ENCODE data around the gene PDE6B.
"Not testable (repeated sequence)": the region's sequence is repeated elsewhere in the genome, so short reads cannot be mapped to it uniquely, and the experiment has no call there.

Gene PDE6B

DNA sequence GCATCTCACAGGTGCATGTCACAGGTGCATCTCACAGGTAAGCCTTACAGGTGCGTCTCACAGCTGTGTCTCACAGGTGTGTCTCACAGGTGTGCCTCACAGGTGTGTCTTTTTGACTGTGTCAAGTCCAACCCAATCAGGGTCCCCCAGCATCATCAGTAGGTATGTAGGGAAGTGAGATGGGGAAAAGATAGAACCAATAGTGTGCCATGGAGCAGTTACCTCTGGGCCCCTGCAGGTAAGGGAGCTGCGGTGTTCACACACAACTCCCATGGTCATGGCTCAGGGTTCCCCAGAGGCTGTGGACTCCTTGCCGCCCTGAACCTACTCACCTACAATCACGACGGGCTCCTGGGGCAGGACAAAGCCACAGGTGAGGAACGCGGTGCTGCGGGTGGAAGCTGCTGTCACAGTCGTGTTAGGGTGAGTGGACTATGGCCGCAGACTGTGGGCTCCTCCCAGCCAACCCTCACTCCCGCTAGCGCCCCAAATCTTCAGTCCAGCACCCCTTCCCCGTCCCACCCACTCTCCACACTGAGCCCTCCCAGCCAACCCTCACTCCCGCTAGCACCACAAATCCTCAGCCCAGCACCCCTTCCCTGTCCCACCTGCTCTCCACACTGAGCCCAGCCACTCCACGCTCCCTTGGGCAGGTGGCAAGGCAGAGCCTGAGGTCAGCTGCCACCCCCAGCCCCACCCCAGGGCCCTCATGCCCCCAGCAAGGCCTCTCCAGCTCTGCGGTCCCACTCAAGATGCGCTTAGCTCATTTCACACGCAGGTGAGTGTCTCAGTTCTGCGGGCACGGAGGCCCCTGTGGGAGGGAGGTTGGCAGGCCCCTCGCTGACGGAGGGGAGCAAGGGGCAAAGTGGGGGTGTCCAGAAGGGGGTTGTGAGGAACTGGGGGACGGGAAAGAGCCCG lies 2.1 kb upstream of the PDE6B start:
- DNase-seq: no peak

DNA sequence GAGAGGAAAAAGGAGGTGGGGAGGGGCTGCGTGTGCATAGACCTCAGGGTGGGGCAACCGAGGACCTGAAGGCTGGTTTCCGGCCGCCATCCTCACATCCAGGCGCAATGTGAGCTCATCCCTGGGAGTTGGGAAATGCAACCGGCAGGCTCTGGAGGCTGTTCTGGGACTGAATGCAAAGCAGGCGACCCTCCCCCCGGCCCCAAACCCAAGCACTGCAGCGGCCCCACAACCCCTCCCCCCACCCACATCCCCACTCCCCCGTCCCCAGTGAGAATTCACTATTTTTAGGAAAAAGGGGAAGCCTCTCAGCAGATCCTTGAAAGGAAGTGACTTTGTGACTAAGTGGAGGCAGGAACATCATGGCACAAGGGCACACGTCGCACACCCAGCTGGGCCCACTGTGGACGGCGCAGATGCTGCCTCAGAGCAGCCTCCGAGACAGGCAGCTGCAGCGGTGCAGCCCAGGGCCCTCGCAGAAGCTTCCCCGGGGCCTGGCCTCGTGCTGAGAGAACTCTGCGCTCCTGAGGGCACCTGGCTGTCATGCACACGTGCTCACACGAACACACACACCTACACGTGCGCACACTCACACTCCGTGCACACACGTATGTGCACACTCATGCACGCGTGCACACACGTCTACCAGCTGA lies 1.3 kb upstream of the PDE6B start:
- DNase-seq: no peak

DNA sequence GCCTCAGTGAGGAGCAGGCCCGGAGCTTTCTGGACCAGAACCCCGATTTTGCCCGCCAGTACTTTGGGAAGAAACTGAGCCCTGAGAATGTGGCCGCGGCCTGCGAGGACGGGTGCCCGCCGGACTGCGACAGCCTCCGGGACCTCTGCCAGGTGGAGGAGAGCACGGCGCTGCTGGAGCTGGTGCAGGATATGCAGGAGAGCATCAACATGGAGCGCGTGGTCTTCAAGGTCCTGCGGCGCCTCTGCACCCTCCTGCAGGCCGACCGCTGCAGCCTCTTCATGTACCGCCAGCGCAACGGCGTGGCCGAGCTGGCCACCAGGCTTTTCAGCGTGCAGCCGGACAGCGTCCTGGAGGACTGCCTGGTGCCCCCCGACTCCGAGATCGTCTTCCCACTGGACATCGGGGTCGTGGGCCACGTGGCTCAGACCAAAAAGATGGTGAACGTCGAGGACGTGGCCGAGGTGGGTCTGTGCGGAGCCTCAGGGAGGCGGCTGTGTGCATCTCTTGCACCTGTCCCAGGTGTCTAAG lies 323 bp downstream of the PDE6B start:
- no peak for DNase-seq

DNA sequence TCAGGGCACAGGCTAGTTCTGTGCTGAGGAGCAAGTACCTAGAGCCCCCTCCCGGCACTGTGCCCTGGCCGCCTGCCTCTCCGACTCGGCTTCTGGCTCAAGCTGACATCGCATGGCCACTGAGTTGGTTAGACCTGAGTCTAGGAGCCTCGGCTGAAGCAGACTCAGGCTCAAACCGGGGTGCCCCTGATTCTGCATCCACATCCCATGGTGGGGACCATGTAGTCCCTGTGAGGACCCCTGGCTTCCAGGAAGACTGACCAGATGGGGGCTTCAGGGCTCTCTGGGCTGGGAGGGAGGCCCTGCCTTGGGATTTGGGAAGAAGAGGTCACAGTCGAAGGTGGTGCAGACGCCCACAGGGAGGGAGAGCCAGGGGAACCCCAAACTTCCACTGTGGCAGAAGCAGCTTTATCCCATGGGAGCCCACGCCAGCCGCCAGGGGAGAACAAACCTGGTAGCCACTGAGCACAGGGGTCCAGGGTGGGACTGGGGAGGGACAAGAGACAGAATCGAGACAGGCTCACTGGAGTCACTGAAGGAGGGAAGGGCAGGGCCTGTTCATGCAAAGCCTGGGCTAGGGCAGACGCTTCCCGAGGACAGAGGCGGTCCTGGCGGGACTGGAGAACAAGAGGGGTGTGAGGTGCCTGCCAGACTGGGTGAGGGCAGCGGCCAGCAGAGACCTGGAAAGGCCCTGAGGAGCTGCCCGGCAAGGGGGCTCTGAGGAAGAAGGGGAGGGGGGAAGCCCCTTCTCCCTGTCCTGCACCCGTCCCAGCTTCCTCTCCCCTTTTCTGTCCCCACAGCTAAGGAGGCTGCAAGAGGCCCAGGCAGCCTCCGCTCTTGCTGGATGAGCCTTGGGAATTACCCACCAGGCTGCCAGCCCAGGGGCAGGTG lies 1.1 kb downstream of the PDE6B start:
- DNase-seq: no peak

DNA sequence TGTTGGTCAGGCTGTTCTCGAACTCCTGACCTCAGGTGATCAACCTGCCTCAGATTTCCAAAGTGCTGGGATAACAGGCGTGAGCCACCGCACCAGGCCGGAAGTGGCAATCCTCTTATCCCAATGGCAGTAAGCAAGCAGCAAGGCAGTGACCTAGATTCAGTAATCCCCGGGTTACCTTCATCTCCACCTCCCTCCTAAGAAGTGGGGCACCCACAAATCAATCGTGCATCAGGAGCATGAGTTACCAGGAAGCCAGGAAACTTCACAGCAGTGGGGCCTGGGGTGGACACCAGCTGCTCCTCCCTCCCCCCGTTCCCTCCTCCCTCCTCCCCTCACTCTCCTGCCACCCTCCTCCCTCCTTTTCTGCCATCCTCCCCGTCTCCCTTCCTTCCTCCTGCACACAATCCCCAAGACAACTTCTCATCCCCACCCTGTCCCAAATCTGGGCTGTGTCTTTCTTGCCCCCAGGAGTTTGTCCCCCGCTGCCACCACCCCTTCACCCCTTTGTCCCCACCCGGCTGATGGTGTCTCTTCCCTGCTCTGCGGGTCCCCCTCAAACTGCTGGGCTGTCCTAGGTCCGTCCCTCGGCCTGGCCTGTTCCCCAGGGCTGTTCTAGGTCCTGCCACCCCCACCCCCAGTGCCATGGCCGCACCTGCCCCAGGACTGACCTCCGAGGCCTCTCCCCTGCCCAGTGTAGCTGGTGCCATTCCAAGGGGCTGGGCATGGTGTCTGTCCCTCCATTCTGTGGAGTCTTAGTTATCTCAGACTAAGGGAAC lies 2.2 kb downstream of the PDE6B start:
- no peak for DNase-seq

DNA sequence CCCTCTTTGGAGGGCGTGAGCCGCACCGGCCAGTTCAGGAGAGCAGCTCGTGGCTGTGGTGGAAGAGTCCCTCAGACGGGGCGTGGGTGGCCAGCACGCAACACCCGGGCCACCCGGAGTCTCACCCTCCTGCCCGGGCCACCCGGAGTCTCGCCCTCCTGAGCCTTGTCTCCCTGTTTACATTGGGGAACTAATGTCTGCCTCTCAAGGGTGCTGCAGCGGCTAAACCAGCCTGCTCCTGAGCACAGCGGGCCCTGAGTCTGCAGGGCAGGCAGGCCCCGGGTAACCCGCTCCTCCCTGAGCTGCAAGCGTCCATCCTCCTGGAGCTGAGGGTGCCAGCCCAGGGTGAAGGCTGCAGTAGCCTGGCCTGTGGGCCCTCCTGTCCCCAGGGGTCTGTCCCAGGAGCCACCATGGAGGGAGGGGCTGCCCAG lies 3.0 kb downstream of the PDE6B start:
- no peak for DNase-seq

DNA sequence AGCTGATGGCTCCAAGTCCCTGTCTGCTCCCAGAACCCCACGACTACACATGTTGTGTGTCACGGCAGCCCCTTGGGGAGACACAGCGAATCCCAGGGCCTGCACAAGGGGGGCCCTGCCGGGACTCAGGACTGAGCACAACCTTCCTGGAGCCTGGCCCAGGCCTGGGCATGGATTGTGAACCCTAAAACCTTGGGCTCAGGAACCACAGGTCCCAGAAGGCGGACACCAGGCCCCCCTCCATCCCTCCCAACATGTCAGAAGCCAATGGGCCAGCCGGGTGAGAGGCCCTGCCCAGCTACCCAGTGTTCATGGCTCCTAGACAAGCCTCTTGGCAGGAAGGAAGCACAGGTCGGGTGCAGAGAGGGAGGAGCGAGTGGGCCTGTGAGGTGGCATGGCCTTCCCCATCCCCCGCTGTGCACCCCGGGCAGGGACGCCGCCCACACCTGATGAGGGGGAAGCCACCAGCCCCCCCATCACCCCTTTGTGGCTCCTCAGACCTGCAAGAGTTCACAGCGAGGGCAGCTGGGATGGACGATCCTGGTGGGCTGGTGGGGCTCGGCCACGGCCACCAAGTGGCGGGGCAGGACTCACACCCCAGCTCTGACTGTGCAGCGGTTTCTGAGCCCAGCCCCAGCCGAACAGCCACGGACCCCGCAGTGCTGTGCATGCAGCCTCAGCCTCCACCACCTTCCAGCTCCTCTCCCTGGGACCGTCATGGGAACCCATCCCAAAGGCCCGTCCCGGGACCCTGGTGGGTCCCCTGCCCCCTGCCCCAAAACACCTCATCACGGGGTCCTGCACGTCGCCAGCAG lies 3.7 kb downstream of the PDE6B start:
- DNase-seq: no peak

DNA sequence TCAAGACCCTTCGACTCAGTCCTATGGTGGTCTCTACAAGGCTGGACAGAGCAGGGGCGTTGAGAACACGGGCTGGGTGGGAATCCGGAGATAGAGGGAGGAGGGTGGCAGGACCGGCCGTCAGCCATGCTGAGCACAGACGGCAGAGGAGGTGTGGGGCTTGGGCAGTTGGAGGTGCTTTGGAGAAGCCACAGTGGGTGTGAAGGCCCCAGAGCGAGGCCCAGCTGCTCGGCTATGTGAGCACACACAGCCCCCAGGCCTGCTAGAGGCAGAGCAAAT lies 4.2 kb downstream of the PDE6B start:
- DNase-seq: no peak

DNA sequence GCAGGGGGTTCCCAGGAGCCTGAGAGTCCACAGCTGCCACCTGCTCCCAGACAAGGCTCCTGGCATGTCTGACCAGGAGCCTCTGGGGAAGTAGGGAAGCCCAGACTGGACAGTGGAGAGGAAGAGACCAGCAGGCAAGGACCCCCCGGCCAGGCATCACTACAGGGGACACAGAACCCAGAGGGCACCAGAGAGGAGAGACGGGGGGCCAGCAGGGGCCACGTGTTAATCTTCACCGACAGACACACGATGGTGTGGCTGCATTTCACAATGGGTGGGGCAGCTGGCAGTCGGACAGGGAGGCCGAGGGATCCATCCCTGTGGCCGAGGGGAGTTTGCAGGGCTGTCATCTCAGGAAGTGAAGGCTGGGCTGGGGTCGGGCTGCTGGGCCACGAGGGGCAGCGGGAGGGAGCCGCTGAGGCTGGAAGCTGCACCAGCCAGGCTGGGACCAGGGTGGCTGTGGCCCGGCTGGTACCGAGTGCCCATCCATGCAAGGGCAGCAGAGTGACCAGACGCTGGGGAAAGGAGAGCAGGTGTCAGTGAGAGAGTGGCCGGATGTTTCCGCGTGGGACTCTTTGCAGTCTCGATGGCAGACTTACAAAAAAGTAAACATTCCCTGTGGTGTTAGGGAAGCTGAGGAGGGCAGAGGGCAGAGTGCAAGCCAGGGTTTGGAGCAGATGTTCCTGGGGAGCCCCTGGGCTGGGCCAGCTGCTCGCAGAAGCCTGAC lies 4.7 kb downstream of the PDE6B start:
- no peak for DNase-seq

DNA sequence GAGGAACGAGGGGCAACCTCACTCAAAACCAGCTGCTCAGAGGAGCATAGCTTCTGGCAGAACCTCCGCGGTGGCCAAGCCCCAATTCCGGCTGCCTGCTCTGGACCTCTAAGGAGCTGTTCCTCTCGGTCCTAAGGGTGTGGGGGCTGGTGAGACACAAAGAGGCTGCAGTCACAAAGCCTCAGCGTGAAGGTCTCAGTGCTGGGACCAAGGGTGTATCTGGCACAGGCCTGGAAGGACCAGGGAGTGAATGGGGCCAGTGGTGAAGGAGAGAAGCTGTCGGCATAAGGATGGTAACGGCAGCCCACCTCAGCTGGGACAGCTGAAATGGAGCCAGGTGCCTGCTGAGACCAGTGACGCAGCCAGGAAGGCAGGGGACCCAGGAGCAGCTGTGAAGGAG lies 5.3 kb downstream of the PDE6B start:
- no peak for DNase-seq

DNA sequence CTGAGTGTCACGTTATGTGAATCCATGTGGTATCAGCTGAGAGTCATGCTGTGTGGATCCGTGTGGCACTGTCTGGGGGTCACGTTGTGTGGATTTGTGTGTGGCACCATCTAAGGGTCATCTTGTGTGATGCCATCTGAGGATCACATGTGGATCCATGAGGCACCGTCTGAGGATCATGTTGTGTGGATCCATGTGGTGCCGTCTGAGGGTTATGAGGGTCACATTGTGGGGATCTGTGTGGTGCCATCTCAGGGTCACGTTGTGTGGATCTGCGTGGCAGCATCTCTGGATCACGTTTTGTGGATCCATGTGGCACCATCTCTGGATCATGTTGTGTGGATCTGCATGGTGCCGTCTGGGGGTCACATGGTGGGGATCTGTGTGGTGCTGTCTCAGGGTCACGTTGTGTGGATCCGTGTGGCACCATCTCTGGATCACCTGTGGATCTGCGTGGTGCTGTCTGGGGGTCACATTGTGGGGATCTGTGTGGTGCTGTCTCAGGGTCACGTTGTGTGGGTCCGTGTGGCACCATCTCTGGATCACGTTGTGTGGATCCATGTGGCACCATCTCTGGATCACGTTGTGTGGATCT lies 6.9 kb downstream of the PDE6B start:
- DNase-seq: no peak

DNA sequence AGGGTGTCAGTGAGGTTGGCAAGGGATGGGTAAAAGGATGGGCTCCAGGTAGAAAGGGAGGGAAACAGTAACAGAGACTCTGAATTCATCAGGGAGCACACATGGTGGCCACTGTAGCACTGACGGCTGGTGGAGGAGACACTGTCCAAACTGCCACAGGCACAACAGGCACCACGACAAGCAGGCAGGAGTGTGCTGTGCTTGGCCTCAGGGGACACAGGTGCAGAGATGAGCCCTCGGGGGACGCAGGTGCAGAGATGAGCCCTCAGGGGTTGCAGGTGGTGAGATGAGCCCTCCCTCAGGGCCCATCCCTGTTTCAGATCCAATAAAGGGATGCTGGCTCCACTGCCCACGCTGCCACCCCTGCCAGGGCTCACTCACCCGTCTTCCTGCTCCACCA lies 7.6 kb downstream of the PDE6B start:
- no peak for DNase-seq

DNA sequence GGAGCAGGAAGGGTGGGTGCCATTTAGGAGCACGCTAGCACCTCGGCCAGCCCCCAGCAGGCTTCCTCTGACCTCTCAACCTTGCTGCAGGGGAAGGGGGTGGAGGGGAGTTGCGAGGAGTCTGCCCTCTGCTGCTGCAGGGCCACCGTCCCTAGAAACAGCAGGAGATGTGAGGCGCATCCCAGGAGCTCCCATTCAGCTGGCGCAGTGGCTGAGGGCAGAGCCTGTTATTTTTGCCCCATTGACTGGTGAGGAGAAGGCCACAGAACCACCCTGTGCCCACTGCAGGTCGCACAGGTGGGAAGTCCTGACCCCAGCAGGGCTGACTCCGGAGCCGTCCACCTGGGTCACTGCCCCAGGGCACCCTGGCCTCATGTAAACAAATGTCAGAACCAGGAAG lies 8.0 kb downstream of the PDE6B start:
- DNase-seq: no peak

DNA sequence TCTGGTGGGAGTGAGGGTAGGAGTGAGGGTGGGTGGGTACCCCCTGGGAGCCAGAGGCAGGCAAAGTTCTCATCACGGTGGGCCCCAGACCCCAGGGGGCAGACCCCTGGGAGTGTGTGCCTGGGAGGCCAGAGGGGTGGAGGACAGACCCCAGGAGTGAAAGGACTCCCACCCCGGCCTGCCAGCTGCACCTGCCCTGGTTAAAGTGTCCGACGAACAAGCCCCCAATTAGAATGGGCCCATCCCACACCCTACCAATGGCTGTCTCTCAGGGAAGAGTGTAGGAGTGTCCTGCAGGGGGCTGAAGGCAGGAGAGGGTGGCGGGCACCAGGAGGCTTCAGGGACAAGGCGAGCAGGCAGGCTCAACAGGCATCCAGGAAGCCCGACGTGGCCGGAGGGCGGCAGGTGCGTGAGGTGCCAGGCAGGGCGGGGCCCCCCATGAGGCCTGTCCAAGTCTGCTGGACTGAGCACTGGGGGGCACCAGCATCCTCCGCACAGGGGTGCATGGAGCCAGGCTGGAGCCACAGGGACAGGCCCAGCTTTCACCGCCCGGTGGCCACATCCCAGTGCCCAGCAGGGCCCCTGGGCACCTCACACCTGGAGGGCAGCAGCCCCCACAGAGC lies 8.7 kb downstream of the PDE6B start:
- no peak for DNase-seq

DNA sequence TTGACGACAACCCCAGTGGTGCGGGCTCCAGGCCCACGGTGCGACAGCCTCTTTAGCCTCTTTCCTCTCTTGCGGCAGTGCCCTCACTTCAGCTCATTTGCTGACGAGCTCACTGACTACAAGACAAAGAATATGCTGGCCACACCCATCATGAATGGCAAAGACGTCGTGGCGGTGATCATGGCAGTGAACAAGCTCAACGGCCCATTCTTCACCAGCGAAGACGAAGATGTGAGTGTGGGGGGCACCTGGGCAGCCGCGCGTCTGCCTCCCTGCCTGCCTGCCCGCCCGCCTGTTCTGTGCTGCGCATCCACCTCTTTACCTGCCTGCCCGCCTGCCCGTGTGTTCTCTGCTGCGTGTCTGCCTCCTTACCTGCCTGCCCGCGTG lies 9.2 kb downstream of the PDE6B start:
- no peak for DNase-seq

DNA sequence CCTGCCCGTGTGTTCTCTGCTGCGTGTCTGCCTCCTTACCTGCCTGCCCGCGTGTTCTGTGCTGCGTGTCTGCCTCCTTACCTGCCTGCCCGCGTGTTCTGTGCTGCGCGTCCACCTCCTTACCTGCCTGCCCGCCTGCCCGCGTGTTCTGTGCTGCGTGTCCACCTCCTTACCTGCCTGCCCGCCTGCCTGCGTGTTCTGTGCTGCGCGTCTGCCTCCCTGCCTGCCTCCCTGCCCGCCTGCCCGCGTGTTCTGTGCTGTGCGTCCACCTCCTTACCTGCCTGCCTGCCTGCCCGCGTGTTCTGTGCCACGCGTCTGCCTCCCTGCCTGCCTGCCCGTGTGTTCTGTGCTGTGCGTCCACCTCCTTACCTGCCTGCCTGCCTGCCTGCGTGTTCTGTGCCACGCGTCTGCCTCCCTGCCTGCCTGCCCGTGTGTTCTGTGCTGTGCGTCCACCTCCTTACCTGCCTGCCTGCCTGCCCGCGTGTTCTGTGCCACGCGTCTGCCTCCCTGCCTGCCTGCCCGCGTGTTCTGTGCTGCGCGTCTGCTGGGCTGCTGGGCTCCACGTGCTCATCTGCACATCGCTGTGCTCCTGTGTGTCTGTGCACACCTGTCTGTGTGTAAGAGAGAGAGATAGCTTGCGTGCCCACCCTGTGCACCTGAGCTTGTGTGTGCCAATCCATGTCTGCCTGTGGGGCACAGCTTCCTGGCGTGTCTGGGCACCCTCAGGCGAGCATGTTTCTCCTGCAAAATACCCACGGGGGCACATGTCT lies 9.9 kb downstream of the PDE6B start:
- not testable (repeated sequence) for DNase-seq

DNA sequence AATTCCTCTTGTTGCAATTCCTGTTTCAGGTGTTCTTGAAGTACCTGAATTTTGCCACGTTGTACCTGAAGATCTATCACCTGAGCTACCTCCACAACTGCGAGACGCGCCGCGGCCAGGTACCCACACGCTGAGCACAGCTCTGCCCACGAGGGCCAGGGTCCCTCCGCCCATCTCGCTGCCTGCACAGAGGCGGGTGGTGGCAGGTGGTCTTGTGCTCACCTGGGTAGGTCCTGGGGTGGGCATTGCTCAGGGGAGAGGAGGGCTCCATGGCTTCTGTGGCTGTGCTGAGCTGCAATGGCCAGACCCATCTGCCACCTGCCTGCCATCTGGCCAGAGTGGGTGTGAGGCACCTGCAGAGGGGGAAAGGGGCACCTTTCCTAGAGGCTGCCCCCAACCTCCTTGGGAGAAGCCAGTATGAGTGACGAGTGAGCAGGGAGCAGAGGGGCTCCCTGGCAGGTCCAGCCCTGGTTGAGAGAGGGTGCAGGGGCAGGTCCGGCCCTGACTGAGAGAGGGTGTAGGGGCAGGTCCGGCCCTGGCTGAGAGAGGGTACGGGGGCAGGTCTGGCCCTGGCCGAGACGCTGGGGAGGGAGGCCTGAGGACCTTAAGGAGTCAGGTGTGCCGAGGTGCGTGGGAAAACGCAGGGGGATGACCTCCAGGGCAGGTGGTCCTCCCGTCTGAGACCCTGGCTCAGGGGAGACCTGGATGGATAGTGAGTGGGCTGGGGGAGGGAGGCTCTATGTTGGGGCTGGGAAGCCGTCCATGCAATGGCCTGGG lies 10.7 kb downstream of the PDE6B start:
- no peak for DNase-seq

DNA sequence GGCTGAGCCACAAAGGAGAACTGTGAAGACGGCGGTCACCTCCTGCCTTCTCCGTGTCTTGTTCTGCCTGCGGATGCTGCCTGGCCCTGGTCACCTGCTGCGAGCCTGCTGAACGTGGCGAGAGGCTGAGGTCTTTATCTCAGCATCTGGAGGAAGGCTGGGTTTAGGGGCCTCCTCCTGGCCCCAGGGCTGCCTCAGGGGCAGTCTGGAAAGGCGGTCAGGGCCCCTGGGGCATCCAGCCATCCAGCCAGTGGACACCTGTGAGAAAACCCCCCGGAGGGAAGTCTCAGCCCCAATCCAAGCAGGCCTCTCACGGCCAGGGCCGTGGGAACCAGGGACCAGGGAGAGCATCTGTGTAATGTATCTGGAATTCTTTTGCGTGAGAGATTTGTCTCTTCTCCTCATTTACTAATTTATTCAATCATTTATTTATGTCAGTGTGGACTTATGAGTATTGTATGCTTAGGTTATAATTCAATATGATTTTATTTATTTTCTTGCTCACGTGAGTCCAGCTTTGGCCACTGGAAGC lies 11.3 kb downstream of the PDE6B start:
- no peak for DNase-seq
